ENCODE data around the gene SPO11.

Gene SPO11

DNA sequence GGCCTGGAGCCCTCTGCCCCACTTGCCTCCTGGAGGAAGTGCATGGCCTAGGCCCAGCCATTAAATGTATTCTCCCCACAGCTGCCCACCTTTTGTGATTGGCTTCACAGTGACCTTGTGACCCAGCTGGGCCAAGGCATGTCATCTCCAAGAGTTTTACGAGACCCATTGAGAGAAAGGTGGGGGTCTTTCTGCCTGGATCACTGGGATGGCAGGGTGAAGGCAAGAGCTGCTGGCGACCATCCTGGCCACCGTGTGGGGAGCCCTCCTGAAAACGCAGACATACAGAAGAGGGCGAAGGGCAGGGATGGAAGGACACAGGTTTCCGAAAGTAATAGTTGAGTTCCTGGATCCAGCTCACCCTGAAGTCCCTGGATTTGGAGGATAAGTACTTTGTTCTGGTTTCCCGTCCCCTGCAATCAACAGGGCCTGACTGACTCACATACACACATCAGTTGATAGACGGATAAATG, 12.3 kb upstream of the SPO11 start:
- TF ChIP-seq ZNF274 (IDR thresholded peaks at IDR 0.05; ENCODE audit: low read depth, low read length) = no peak
- no peak overlapping the region for H3K4me3 ChIP-seq (ENCODE audit: low read length)

DNA sequence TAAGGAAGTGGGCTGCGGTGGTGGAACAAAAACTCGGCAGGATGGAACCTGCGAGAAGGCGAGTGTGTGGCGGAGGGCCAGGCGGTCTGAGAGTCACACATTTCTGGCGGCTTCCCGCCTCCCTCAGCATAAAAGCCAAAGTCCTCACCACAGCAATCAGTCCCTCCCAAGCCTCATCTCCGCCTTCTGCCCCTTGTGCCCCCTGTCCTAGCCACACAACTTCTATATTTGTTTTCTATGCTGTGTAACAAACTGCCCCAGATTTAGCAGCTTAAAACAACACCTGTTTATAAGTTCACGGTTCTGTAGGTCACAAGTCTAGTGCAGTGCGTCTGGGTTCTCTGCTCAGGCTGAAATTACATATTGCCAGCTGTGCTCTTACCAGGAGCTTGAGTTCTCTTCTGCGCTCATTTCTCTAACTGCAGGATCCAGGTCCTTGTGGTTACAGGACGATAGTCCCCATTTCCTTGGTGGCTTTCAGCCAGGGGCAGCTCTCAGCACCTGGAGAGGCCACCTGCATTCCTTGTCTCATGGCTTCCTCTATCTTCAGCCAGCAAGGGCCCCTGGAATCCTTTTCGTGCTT, 11.7 kb upstream of the SPO11 start:
- TF ChIP-seq ZNF274 (IDR thresholded peaks at IDR 0.05; ENCODE audit: low read depth, low read length) = no peak
- H3K4me3 ChIP-seq (ENCODE audit: low read length) = no peak overlapping the region

DNA sequence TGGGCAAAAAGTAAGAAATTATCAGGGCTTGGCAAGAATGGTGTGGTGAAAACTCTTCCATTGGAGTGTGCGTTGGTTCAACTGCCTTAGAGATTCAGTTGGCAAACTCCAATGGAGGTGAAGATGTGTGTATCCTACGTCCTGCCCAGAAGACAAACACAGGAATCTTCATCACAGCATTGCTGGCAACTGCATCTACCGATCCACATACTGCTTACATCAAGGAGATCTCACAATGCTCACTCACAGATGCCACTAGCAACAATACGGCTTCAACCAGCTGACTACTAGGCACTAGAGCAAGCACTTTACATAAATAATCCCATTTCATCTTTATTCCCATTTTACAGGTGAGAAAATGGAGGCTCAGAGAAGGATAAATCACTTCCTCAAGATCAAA, 10.0 kb upstream of the SPO11 start:
- no peak for TF ChIP-seq ZNF274 (IDR thresholded peaks at IDR 0.05; ENCODE audit: low read depth, low read length)
- no peak overlapping the region for H3K4me3 ChIP-seq (ENCODE audit: low read length)

DNA sequence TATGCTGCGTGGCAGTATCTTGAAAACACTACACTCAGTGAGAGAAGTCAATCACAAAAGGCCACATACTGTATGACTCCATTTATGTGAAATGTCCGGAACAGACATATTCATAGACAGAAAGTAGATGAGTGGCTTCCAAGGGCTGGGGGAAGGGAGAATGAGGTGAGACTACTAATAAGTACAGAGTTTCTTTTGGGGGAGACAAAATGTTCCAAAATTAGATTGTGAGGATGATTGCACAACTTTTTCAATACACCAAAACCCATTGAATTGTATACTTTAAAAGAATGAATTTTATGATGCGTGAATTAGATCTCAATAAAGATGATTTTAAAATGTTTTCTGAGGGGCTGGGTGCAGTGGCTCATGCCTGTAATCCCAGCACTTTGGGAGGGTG, 9.2 kb upstream of the SPO11 start:
- no peak for TF ChIP-seq ZNF274 (IDR thresholded peaks at IDR 0.05; ENCODE audit: low read depth, low read length)
- no peak overlapping the region for H3K4me3 ChIP-seq (ENCODE audit: low read length)

DNA sequence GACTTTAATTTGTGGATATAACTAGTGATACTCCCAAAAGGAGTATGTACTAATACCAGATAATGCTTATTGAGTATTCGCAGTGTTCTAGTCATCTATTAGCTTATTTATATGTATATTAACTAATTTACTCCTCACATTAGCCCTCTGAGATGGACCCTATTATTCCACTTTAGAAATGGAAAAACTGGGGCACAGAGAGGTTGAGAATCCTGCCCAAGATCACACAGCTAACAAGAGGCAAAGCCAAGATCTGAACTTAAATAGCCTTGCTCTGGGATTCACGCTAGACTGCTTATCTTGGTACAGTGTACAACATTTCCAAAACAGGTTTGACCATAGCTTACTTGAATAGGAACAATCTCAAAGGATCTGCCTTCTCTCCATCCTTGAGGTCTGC, 8.5 kb upstream of the SPO11 start:
- no peak overlapping the region for H3K4me3 ChIP-seq (ENCODE audit: low read length)
- TF ChIP-seq ZNF274 (IDR thresholded peaks at IDR 0.05; ENCODE audit: low read depth, low read length) = no peak

DNA sequence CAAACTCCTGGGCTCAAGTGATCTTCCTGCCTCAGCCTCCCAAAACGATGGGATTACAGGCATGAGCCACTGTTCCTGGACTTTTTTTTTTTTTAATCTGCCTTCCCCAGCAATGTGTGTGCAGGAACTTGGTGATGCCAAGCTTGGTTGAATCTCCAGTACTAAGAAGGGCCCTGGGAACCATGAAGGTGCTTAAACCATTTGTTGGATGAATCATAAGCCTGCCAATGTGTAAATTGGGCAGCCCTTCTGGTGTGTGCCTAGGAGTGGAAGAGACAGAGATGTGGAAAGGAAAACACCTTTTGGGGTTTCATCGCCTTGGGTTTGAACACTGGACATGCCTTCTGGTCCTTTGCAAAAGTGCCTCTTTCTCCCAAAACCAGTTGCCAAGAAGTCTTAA, 7.1 kb upstream of the SPO11 start:
- TF ChIP-seq ZNF274 (IDR thresholded peaks at IDR 0.05; ENCODE audit: low read depth, low read length) = no peak
- no peak overlapping the region for H3K4me3 ChIP-seq (ENCODE audit: low read length)

DNA sequence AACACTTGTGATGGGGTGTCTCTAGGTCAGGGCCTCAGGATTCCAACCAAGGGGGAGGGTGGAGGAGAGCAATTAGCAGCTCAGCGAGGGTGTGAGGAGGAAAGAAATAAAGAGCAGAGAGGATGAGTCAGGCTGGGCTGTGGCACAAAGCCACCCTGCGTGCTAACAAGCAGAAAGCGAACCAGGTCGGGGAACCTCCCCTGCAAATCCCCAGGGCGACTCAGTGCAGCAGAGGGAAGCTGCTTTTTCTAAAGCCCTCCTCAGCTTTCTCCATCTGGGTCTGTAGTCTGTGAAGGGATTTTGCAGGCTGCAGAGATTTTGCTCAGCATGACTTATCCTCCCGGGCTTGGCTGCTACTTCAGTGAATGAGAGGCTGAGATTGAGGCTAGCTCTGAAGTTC, 6.6 kb upstream of the SPO11 start:
- no peak overlapping the region for H3K4me3 ChIP-seq (ENCODE audit: low read length)
- TF ChIP-seq ZNF274 (IDR thresholded peaks at IDR 0.05; ENCODE audit: low read depth, low read length) = no peak

DNA sequence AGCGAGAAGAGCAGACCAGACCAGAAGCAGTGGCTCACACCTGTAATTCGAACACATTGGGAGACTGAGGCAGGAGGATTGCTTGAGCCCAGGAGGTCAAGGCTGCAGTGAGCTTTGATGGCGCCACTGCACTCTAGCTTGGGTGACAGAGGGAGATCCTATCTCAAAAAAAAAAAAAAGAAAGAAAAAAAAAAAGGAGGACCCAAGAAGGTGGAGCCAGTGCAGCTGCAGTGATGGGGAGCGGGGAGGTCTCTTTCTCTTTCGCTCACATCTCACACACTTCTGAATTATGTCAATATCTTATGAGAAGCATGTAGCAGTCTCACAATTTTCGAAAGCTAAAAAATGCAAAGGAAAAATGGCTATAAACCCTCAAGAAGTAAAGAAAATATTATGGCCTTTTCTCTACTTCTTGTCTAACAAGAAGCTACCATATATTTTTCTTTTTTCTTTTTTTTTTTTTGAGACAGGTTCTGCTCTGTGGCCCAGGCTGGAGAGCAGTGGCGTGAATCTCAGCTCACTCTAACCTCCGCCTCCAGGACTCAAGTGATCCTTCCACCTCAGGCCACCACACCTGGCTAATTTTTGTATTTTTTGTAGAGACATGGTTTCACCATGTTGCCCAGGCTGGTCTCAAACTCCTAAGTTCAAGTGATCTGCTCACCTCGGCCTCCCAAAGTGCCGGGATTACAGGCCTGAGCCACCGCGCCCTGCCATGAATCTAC, 3.8 kb upstream of the SPO11 start:
- H3K4me3 ChIP-seq (ENCODE audit: low read length) = no peak overlapping the region
- no peak for TF ChIP-seq ZNF274 (IDR thresholded peaks at IDR 0.05; ENCODE audit: low read depth, low read length)

DNA sequence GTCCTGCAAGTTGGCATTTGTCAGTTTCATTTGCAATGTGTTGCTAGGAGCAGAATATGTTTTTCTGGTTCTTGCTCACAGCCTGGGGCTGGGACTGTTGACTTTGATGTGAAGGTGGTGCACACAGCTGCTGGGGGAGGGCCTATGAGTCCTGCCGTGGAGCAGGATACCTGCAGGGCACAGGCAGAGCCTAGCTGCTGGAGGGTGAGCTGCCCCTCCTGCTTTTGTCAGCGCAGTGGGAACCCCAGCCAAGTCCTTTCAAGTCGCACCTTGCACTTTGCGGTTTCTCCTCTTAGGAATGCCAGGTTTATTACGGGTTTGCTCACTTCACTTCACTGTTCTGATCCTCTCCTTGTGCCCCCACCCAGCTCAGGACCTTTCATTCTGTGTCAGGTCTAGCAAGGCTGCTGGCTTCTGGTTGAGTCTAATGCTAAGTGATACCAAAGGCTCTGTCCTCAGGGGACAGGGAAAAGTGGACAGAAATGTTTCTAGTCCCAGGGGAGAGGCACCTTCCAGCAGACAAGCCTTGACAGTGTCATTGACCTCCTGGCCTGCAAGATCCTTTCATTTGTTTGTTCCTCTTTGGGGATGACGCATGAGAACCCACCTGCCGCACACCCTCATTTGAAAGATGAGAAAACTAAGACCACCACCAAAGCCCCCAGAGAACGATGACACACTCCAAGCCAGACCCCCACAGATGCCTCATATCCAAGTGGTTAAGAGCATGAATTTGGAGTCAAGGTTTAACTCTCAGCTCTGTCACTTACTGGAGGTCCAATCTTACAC, 2.7 kb upstream of the SPO11 start:
- no peak overlapping the region for H3K4me3 ChIP-seq (ENCODE audit: low read length)
- no peak for TF ChIP-seq ZNF274 (IDR thresholded peaks at IDR 0.05; ENCODE audit: low read depth, low read length)

DNA sequence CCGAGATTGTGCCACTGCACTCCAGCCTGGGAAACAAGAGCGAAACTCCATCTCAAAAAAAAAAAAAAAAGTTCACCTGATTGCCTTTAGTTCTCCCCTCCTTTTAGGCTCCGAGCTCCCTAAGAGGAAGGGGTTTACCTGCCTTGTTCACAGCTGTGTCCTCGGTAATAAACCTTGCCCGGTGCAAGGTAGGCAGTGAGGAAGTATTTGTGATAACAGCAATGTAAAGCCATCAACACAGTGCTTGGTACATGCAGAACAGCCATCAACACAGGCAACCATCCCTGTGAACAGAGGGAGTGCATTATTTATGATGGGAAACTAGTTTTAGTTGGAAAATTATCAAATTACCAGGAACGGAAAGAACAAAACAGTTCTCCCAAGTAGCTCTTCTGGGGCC, 1.8 kb upstream of the SPO11 start:
- H3K4me3 ChIP-seq (ENCODE audit: low read length) = no peak overlapping the region
- no peak for TF ChIP-seq ZNF274 (IDR thresholded peaks at IDR 0.05; ENCODE audit: low read depth, low read length)

DNA sequence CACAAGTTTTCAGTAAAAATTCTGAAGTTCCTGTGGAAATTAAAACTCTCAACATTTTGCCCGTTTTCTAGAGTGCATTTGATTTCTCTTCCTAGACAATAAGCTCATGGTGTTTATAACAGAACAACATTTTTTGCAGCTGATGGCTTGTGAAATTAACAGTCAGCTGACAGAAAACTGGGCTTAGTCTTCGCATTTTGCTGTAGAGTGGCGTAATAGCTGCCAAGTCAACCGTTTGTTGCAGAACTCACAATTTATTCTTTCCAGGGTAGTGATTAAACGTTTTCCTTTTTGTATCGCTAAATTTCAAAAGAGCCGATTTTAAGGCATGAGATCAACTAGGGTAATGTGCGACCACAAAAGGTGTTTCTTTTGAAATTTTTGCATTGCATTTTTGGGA, 1.4 kb downstream of the SPO11 start:
- TF ChIP-seq ZNF274 (IDR thresholded peaks at IDR 0.05; ENCODE audit: low read depth, low read length) = no peak

DNA sequence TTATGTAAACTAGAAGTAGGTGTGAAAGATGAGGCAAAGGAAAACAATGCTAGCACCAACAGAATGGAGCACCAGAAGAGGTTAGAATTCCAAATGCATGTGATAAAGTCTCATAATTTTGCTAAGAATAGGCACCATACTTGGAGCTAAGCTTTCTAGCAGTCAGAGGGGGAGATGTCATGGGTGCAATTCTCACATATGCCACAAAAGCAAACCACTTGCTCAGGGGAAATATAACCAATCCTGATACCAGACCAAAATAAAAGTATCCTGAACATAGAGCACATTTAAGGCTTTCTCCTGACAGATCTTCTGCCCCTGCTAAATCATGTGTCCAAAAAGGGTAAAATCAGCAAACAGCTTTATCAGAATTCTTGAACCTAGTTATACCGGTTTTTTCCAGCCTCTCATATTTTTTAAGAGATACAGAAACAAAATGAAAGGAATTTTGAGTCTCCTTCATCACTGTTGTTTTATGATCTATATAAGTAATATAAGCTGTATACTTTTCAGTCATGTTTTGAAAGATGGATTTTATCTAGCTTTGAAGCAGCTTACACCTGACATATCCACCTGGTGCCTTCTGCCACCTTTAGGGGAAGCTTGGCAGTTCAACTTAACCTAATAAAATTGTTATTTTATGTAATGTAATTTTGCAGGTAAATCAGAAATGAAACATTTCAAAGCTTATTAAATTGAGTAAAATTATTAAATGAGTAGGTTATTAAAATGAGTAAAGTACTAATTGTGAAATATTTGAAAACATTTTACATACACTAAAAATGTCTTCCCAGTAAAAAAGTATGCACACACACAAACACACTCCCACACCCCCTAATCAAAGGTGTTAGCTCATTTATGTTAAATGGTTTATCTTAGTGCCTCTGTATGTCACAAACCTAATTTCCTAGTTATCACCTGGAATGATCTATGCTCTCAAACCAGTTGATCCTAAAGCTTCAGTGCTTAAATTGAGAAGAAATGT, 2.8 kb downstream of the SPO11 start:
- H3K4me3 ChIP-seq (ENCODE audit: low read length) = no peak overlapping the region
- TF ChIP-seq ZNF274 (IDR thresholded peaks at IDR 0.05; ENCODE audit: low read depth, low read length) = no peak

More for the DNA sequence above, 1.4 kb downstream of the SPO11 start:
- H3K4me3 ChIP-seq (ENCODE audit: low read length) = no peak overlapping the region

DNA sequence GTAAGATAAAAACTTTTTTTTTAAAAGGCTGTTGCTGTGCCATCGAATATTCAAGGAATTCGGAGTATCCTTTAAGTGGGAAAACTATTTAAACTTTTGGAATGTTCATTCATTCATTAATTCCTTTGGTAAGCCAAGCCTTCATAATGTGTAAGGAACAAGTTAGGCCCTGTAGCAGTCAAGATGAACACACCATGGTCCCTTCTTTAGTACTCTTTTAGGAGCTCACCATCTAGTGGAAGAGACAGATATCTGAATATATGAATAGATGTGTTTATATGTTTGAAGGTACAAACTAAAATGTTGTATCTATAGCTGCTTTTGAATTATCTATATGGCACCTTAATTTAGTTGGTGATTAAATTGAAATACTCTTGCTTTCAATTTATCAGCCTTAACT, 5.8 kb downstream of the SPO11 start:
- no peak overlapping the region for H3K4me3 ChIP-seq (ENCODE audit: low read length)
- no peak for TF ChIP-seq ZNF274 (IDR thresholded peaks at IDR 0.05; ENCODE audit: low read depth, low read length)

DNA sequence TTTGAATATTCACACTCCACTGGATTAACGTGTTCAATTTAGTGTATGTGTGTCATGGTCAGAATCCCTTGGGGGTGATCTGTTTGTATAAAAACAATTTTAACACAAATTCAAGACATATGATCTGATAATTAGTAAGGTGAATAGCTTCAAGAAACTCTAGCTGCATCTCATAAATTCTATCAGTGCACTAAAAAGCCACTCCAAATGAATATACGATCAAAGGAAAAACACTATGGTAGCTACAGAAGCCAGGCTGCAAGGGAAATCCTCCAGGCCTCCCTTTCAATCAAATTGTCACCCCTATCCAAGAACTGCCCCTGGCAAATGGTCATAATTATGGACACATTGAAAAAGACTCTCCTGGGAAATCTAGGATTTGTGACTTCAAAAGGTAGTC, 12.1 kb downstream of the SPO11 start:
- H3K4me3 ChIP-seq (ENCODE audit: low read length) = no peak overlapping the region
- no peak for TF ChIP-seq ZNF274 (IDR thresholded peaks at IDR 0.05; ENCODE audit: low read depth, low read length)
